Measurements from ENCODE around the gene ATRNL1.

DNA sequence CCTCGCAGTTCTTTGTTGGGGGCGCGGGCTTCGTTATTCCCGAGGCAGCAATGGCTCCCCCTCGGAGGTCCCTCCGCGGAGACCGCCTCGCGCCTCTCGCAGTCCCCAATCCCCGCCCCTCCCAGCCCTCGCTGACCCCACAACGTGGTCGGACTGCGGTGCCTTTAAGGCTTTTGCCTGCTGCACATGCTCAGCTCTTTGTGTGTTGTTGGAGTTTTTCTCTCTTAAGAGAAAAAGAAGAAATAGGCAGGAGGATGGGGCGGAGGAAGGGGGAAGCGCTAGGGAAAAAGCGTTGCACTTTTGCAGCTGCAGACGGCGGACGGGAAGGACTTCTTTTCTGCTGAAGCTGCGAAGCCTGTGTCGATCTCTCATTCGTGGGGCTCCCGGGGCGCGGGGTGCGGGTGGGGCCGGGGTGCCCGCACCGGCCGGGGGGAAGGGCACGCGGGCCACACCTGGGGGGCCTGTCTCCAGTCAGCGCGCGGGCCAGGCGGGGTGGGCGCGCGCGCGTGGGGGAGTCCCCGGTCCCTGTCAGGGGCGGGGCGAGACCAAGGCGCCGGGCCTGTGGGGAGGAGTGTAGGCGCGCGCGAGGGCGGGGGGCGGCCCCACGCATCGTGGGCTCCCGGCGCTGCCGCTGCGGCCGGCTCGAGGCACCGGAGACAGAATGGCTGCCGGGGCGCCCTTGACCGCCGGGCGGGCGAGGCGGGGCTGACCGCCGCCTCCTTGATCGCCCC, 445 bp upstream of the ATRNL1 start:
- TF ChIP-seq, protein P1, sequence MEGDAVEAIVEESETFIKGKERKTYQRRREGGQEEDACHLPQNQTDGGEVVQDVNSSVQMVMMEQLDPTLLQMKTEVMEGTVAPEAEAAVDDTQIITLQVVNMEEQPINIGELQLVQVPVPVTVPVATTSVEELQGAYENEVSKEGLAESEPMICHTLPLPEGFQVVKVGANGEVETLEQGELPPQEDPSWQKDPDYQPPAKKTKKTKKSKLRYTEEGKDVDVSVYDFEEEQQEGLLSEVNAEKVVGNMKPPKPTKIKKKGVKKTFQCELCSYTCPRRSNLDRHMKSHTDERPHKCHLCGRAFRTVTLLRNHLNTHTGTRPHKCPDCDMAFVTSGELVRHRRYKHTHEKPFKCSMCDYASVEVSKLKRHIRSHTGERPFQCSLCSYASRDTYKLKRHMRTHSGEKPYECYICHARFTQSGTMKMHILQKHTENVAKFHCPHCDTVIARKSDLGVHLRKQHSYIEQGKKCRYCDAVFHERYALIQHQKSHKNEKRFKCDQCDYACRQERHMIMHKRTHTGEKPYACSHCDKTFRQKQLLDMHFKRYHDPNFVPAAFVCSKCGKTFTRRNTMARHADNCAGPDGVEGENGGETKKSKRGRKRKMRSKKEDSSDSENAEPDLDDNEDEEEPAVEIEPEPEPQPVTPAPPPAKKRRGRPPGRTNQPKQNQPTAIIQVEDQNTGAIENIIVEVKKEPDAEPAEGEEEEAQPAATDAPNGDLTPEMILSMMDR (IDR thresholded peaks at IDR 0.05) = no peak
- TF ChIP-seq POLR2AphosphoS5 (IDR thresholded peaks at IDR 0.05) (no peak), POLR2A (IDR thresholded peaks at IDR 0.05) (no peak)
